ENCODE data around the gene ACTRT2.

The ACTRT2 gene

DNA sequence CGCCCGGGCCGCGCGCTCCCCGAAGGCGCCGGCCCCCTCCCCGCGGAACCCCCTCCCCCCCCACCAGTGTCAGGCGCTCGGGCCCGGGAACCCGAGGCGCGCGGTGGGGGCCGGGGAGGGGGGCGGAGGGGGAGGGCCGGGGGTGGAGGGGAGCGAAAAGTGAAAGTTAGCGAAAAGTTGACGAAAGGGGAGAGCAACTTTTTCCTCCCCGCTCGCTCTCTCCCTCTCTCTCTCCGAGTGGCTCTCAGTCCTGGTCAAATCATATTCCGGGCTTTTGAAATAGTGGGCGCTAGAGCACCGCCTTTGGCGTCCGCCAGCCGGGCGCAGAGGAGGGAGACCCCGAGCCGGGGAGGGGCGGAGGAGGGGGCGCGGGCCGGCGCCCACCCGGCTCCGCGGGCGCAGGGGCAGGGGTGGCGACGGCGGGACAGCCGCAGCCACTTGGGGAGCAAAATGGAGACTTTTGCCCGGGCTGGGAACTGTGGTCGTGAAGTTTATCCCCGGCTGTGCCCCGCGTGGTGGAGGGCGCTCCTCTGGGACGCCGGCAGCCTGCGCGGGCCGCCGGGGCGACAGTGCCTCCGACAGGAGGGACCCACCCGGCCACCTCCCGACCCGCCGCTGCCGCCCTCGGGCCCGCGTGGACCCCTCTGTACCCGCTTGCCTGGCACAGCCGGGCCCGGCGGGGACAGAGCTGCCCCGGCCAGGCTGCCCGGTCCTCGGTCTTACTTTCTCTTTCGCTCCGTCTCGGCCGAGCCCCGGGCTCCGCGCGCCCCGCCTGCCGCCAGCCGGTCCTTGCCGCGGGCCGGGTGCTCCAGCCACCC, 48.4 kb downstream of the ACTRT2 start:
- DNase-seq (ENCODE audit: low spot score) = peak; percentile 9

DNA sequence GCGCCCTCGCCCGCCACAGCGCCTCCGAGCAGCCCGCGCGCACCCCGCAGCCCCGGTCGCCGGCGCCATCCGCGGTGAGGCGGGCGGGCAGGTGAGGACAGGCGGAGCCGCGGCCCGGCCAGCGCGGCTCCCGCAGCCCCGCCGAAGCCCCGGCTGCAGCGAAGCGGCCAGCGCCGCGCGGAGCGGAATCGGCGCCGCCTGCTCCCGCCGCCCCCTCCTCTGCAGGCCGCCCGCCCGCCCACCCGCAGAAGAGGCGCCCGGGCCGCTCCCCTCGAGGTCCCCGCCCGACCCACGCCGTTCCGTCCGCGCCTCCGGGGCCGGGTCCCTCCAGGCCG, 49.0 kb downstream of the ACTRT2 start:
- DNase-seq (ENCODE audit: low spot score) = no peak

DNA sequence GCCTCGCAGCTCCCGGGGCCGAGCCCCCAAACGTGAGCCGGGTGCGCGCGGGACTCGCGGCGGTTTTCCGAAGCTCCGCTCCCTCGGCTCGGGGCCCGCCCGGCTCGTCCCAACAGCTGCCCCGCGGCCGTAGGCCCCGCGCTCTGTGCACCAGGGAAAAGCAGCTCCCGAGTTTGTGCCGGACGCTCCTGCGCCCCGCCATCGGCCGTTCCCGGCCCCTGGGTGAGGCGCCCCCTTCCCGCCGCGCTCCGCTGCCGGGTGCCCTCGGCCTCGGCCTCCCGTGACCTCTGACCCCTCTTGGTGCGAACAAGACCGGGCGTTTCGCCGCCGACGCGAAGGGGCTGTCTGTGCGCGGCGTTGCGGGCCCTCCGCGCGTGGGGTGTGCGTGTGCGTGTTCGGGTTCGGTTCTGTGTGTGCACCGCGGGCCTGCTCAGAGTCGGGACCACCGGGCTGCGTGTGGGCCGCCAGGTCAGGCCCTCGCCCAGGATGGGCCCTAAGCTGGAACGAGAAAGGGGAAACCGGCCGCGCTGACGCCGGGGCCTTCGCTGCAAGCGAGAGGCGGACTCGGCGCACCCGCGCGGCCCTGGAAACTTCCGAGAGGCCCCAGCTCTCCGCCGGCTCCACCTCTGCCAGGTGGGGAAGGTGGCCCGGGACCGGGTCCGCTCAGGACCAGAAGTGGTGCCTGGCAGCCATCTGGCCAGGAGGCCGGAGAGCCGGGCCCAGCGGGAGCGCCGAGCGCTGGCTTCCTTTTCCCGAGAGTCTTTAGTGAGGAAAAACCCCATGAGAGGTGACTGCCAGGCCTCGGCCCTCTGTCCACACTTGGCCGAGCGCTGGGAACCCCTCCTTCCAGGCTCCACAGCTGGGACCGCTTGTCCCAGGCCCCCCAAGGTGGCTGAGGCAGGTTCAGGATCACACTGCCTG, 49.6 kb downstream of the ACTRT2 start:
- no peak for DNase-seq (ENCODE audit: low spot score)

DNA sequence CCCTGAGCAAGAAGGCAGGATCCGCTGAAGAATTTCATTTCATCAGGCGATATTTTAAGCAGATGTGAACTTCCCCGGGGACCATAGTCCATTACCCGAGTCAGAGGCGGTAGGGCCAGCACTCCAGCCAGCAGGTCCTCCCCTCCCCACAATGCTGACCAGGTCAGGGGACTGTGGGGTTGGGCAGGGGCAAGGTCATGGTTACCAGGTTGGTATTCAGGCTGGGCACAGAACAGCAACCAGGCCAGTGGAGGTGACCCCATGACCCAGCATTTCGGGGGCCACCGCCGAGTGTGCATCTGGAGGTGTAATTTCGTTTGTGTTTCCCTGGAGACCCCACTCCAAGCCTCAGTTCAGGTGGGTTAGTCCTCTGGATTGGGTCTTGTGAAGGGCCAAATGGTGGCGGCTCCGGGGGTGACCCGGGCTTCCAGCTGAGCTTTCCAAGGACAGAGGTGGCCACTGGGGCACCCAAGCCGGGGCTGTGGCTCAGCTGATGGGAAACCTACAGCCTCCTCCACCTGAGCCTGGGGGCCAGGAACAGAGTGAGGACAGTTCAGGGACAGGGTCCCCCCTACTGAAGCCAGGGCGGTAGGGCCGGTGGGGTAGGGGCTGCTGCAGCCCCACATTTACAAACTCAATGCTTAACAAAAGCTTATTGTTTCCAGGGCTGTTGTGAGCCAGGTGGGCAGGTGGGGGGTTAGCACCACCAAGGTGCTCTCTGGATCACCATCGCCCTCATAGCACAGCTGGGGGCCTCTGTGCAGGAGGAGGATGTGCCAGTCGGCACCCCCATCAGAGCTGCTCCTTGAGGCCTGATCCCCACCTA, 50.5 kb downstream of the ACTRT2 start:
- DNase-seq (ENCODE audit: low spot score) = no peak
